Liver (tissue), 3 donors: ENCODE data around the gene NASP.

ENCODE experiments used
- CTCF ChIP-seq: fragments of 150-350 bp; IDR thresholded peaks from 2 replicates; pipeline ENCODE4 v1.5.1; 2017; ENCODE audit warnings: improper control_type of control experiment, low read depth, low read length; ENCODE audit not compliant: missing input control
- EGR1 ChIP-seq, 2 donors: IDR thresholded peaks; 2 replicates each; pipeline ENCODE4 v1.6.1; 2016 to 2018; ENCODE audit warnings: antibody characterized with exemption in 2 of 2, low read depth in 2 of 2
- FOXA1 ChIP-seq: IDR thresholded peaks from 2 replicates; pipeline ENCODE4 v1.6.1; 2016; ENCODE audit warnings: antibody characterized with exemption
- MAX ChIP-seq: IDR thresholded peaks from 2 replicates; pipeline ENCODE4 v1.6.1; 2016; ENCODE audit warnings: antibody characterized with exemption
- REST ChIP-seq: IDR thresholded peaks from 2 replicates; pipeline ENCODE4 v1.6.1; 2016; ENCODE audit warnings: antibody characterized with exemption, mild to moderate bottlenecking
- RXRA ChIP-seq, 2 donors: IDR thresholded peaks; 2 replicates each; pipeline ENCODE4 v1.6.1; 2017 to 2018; ENCODE audit warnings: antibody characterized with exemption in 2 of 2, mild to moderate bottlenecking in 1 of 2
- SP1 ChIP-seq: IDR thresholded peaks from 2 replicates; pipeline ENCODE4 v1.6.1; 2018; ENCODE audit warnings: antibody characterized with exemption, mild to moderate bottlenecking
- donor health status: healthy.
- donor health status: healthy.

- no peak for TF ChIP-seq RXRA (IDR thresholded peaks at IDR 0.05)
- no peak for TF ChIP-seq MAX
- no peak for TF ChIP-seq CTCF
- TF ChIP-seq SP1, result no peak
- no peak for TF ChIP-seq REST
- no peak for TF ChIP-seq EGR1 (IDR thresholded peaks at IDR 0.05; ENCODE audit: low read depth in 2 of 2)
- TF ChIP-seq FOXA1, result no peak
Measured at GRCh38 chr1:45612941-45613579, 29.2 kb downstream of the NASP start.
